Naive thymus-derived CD4-positive, alpha-beta T cell (primary cell): ENCODE measurements around the gene ABHD18. TPM values are rescaled to one million over a fixed set of nuclear protein-coding genes. Genes with fewer than 3 reads are reported as not detected.

ENCODE experiments used
- ATAC-seq: fragments of 150-1000 bp; cut with Tn5 transposase; 2 replicates; pipeline ENCODE4 v1.10.0; 2021; ENCODE audit warnings: mild to moderate bottlenecking, moderate library complexity
- CTCF ChIA-PET: fragments of 350-600 bp; sonication (Branson Sonifier 250); formaldehyde crosslinking; loops from one replicate; lab custom pipeline; 2021; ENCODE audit warnings: antibody characterized with exemption; lab: Charles Lee
- POLR2A ChIA-PET: fragments of 350-600 bp; sonication (Branson Sonifier 250); formaldehyde crosslinking; loops from one replicate; lab custom pipeline; 2021; ENCODE audit warnings: antibody characterized with exemption, inconsistent platforms; lab: Charles Lee
- DNase-seq, 9 donors: peaks; one replicate each; pipeline versions ENCODE4 v3.0.0 to v3.0.0-alpha.2; 2020 to 2022; ENCODE audit warnings: mixed read lengths in 1 of 9
- H3K27ac ChIP-seq: one replicate; pipeline ENCODE4 v1.7.0; 2013; ENCODE audit warnings: mild to moderate bottlenecking, low read depth, low read length, moderate library complexity
- H3K27me3 ChIP-seq, 2 donors: one replicate each; pipeline ENCODE4 v1.7.0; 2013; ENCODE audit warnings: low read length in 2 of 2, mild to moderate bottlenecking in 2 of 2, moderate library complexity in 2 of 2; ENCODE audit not compliant: control insufficient read depth in 2 of 2, insufficient read depth in 2 of 2
- H3K36me3 ChIP-seq, 3 experiments: 1 replicate in 2 of 3; 2 replicates in 1 of 3; pipeline ENCODE4 v1.7.0; 2013; ENCODE audit warnings: low read length in 3 of 3, mild to moderate bottlenecking in 3 of 3, moderate library complexity in 1 of 3; ENCODE audit not compliant: insufficient read depth in 3 of 3, control insufficient read depth in 2 of 3
- H3K4me1 ChIP-seq, 2 donors: one replicate each; pipeline ENCODE4 v1.7.0; 2013; ENCODE audit warnings: low read length in 2 of 2, mild to moderate bottlenecking in 2 of 2, moderate library complexity in 1 of 2; ENCODE audit not compliant: control insufficient read depth in 2 of 2, insufficient read depth in 2 of 2
- H3K4me3 ChIP-seq: 2 replicates; pipeline ENCODE4 v1.7.0; 2013; ENCODE audit warnings: mild to moderate bottlenecking, low read length
- H3K9me3 ChIP-seq, 3 experiments: 1 replicate in 2 of 3; 2 replicates in 1 of 3; pipeline ENCODE4 v1.7.0; 2013; ENCODE audit warnings: low read length in 3 of 3; ENCODE audit not compliant: control insufficient read depth in 2 of 3
- H3K27ac Mint-ChIP-seq, 9 donors: one replicate each; pipeline ENCODE4 v1.8.0; 2020 to 2022; ENCODE audit warnings: mixed read lengths in 9 of 9, mild to moderate bottlenecking in 8 of 9, moderate library complexity in 5 of 9, inconsistent platforms in 2 of 9
- H3K27me3 Mint-ChIP-seq, 5 donors: one replicate each; pipeline ENCODE4 v1.8.0; 2021 to 2022; ENCODE audit warnings: mixed read lengths in 5 of 5, mild to moderate bottlenecking in 1 of 5
- H3K36me3 Mint-ChIP-seq, 5 donors: one replicate each; pipeline ENCODE4 v1.8.0; 2020 to 2022; ENCODE audit warnings: mixed read lengths in 5 of 5, mild to moderate bottlenecking in 3 of 5, inconsistent platforms in 1 of 5
- H3K4me1 Mint-ChIP-seq, 7 donors: one replicate each; pipeline ENCODE4 v1.8.0; 2020 to 2022; ENCODE audit warnings: mixed read lengths in 7 of 7, mild to moderate bottlenecking in 3 of 7, inconsistent platforms in 1 of 7
- H3K4me3 Mint-ChIP-seq, 10 donors: one replicate each; pipeline ENCODE4 v1.8.0; 2020 to 2022; ENCODE audit warnings: mild to moderate bottlenecking in 10 of 10, mixed read lengths in 10 of 10, moderate library complexity in 6 of 10, inconsistent platforms in 2 of 10
- H3K9me3 Mint-ChIP-seq, 11 donors: one replicate each; pipeline ENCODE4 v1.8.0; 2020 to 2022; ENCODE audit warnings: mixed read lengths in 11 of 11, mild to moderate bottlenecking in 4 of 11, inconsistent platforms in 1 of 11, moderate library complexity in 1 of 11
- intact Hi-C, 2 donors: fragments of 100-400 bp; cut with micrococcal nuclease; formaldehyde crosslinking; loops; one replicate each; pipeline ENCODE4 v1.15.1; 2023
- polyA plus RNA-seq, 2 donors: library from polyadenylated mRNA; unstranded; fragments of 300-500 nt; fragmentation: Illumina TruSeq; gene quantifications; one replicate each; pipeline ENCODE4 v1.2.3, GENCODE V29; 2021
- total RNA-seq, 6 experiments: library from RNA in 5 of 6; stranded (reverse) in 5 of 6; gene quantifications; 1 replicate in 5 of 6; 2 replicates in 1 of 6; pipeline ENCODE4 v1.2.3 and lab custom pipeline; 2021 to 2026

Gene ABHD18
- total and polyA plus RNA-seq, 7 experiments from 2014 or later, result 9.8 to 26.6 (median 22.9) TPM

GRCh38 chr4:127975121-127975770, 10.0 kb downstream of the ABHD18 start:
- ChIA-PET POLR2A (no interaction called here), CTCF (interaction anchor here (0.6 kb wide), 1 partner anchor 22 kb away, joined by 4 read pairs; no protein-coding TSS in a partner anchor)
- Mint-ChIP-seq H3K4me1 (peaks cover 4 to 23% (median 14%) of the 10 kb centered on the region in 7 donors), H3K27me3 (no peaks in the 10 kb centered on the region), H3K36me3 (peaks cover 4 to 24% (median 7%) of the 10 kb centered on the region in 5 donors), H3K4me3 (peak overlapping the region in 1 of 10 donors; percentile 10), H3K27ac (no peak overlapping the region), H3K9me3 (no peaks in the 10 kb centered on the region)
- intact Hi-C loops, result no loop called here
- H3K4me1 ChIP-seq, result peaks cover 0 to 3% of the 10 kb centered on the region in 2 donors
- no peaks in the 10 kb centered on the region for H3K27me3 ChIP-seq
- no peak overlapping the region for H3K4me3 ChIP-seq
- ATAC-seq (no peak), DNase-seq (no peak)
- H3K36me3 ChIP-seq, result peaks cover 0 to 17% (median 0%) of the 10 kb centered on the region in 3 experiments
- no peaks in the 10 kb centered on the region for H3K9me3 ChIP-seq
- no peak overlapping the region for H3K27ac ChIP-seq

GRCh38 chr4:127978930-127979329, 13.7 kb downstream of the ABHD18 start:
- Histone ChIP-seq H3K4me1 (peaks cover 0 to 3% of the 10 kb centered on the region in 2 donors), H3K9me3 (no peaks in the 10 kb centered on the region), H3K27ac (no peak overlapping the region), H3K36me3 (peaks cover 0 to 4% (median 0%) of the 10 kb centered on the region in 3 experiments), H3K27me3 (no peaks in the 10 kb centered on the region), H3K4me3 (no peak overlapping the region)
- ChIA-PET POLR2A (no interaction called here), CTCF (no interaction called here)
- H3K27me3 Mint-ChIP-seq, result no peaks in the 10 kb centered on the region
- DNase-seq (no peak), ATAC-seq (no peak)
- peaks cover 4 to 16% (median 4%) of the 10 kb centered on the region in 5 donors for H3K36me3 Mint-ChIP-seq
- H3K4me1 Mint-ChIP-seq, result peaks cover 2 to 11% (median 7%) of the 10 kb centered on the region in 7 donors
- intact Hi-C loops, result no loop called here
- H3K27ac Mint-ChIP-seq, result no peak overlapping the region
- H3K4me3 Mint-ChIP-seq, result no peak overlapping the region
- no peaks in the 10 kb centered on the region for H3K9me3 Mint-ChIP-seq

- H3K9me3 Mint-ChIP-seq, result no peaks in the 10 kb centered on the region
- no peak overlapping the region for H3K27ac Mint-ChIP-seq
- H3K36me3 Mint-ChIP-seq, result peaks cover 0 to 25% (median 10%) of the 10 kb centered on the region in 5 donors
- CTCF ChIA-PET, result no interaction called here
- Histone ChIP-seq H3K27ac (no peak overlapping the region), H3K27me3 (no peaks in the 10 kb centered on the region), H3K4me1 (no peaks in the 10 kb centered on the region), H3K9me3 (no peaks in the 10 kb centered on the region), H3K36me3 (peaks cover 0 to 18% (median 4%) of the 10 kb centered on the region in 3 experiments), H3K4me3 (no peak overlapping the region)
- DNase-seq (no peak), ATAC-seq (no peak)
- H3K27me3 Mint-ChIP-seq, result no peaks in the 10 kb centered on the region
- no peak overlapping the region for H3K4me3 Mint-ChIP-seq
- POLR2A ChIA-PET, result no interaction called here
- intact Hi-C loops, result no loop called here
- peaks cover 0 to 5% (median 2%) of the 10 kb centered on the region in 7 donors for H3K4me1 Mint-ChIP-seq
Observed at GRCh38 chr4:127982445-127982844, 17.2 kb downstream of the ABHD18 start.

GRCh38 chr4:127985989-127986388, 20.8 kb downstream of the ABHD18 start:
- Histone ChIP-seq H3K4me1 (no peaks in the 10 kb centered on the region), H3K9me3 (no peaks in the 10 kb centered on the region), H3K27ac (no peak overlapping the region), H3K36me3 (peaks cover 3 to 28% (median 9%) of the 10 kb centered on the region in 3 experiments), H3K27me3 (no peaks in the 10 kb centered on the region), H3K4me3 (no peak overlapping the region)
- H3K36me3 Mint-ChIP-seq, result peaks cover 0 to 33% (median 23%) of the 10 kb centered on the region in 5 donors
- no peaks in the 10 kb centered on the region for H3K27me3 Mint-ChIP-seq
- H3K9me3 Mint-ChIP-seq, result no peaks in the 10 kb centered on the region
- ChIA-PET POLR2A (no interaction called here), CTCF (no interaction called here)
- no peak for DNase-seq
- peak overlapping the region in 2 of 9 donors; percentile 61 to 80 for H3K27ac Mint-ChIP-seq
- ATAC-seq, result no peak
- no peak overlapping the region for H3K4me3 Mint-ChIP-seq
- peaks cover 0 to 9% (median 0%) of the 10 kb centered on the region in 7 donors for H3K4me1 Mint-ChIP-seq
- intact Hi-C loops, result loop anchor here in 1 of 2 donors (5.0 kb wide), 1 partner anchor 379 kb away; no protein-coding TSS in a partner anchor

- H3K9me3 ChIP-seq, result no peaks in the 10 kb centered on the region
- peaks cover 0 to 45% (median 32%) of the 10 kb centered on the region in 5 donors for H3K36me3 Mint-ChIP-seq
- H3K27me3 ChIP-seq, result no peaks in the 10 kb centered on the region
- ChIA-PET POLR2A (no interaction called here), CTCF (no interaction called here)
- peaks cover 3 to 19% (median 10%) of the 10 kb centered on the region in 7 donors for H3K4me1 Mint-ChIP-seq
- DNase-seq, result no peak
- no peak for ATAC-seq
- peaks cover 3 to 32% (median 9%) of the 10 kb centered on the region in 3 experiments for H3K36me3 ChIP-seq
- no peaks in the 10 kb centered on the region for H3K4me1 ChIP-seq
- no peaks in the 10 kb centered on the region for H3K9me3 Mint-ChIP-seq
- no peak overlapping the region for H3K4me3 Mint-ChIP-seq
- no peak overlapping the region for H3K4me3 ChIP-seq
- H3K27ac Mint-ChIP-seq, result peak overlapping the region in 1 of 9 donors; percentile 3
- intact Hi-C loops, result loop anchor here in 1 of 2 donors (5.0 kb wide), 1 partner anchor 381 kb away; no protein-coding TSS in a partner anchor
- H3K27me3 Mint-ChIP-seq, result no peaks in the 10 kb centered on the region
- H3K27ac ChIP-seq, result no peak overlapping the region
Observed at GRCh38 chr4:127988638-127989037, 23.4 kb downstream of the ABHD18 start.

GRCh38 chr4:127993151-127993550, 27.9 kb downstream of the ABHD18 start:
- intact Hi-C loops, result no loop called here
- POLR2A ChIA-PET, result no interaction called here
- Histone ChIP-seq H3K27me3 (no peaks in the 10 kb centered on the region), H3K36me3 (peaks cover 3 to 21% (median 5%) of the 10 kb centered on the region in 3 experiments), H3K4me1 (no peaks in the 10 kb centered on the region), H3K9me3 (peaks cover 0 to 4% (median 0%) of the 10 kb centered on the region in 3 experiments), H3K4me3 (no peak overlapping the region), H3K27ac (no peak overlapping the region)
- Mint-ChIP-seq H3K36me3 (peaks cover 0 to 63% (median 40%) of the 10 kb centered on the region in 5 donors), H3K9me3 (peaks cover 0 to 15% (median 3%) of the 10 kb centered on the region in 11 donors), H3K27me3 (no peaks in the 10 kb centered on the region), H3K27ac (peak overlapping the region in 1 of 9 donors; percentile 32), H3K4me1 (peaks cover 8 to 21% (median 17%) of the 10 kb centered on the region in 7 donors), H3K4me3 (peak overlapping the region in 2 of 10 donors; percentile 18 to 69)
- DNase-seq (no peak), ATAC-seq (no peak)
- CTCF ChIA-PET, result interaction anchor here (0.5 kb wide), 1 partner anchor 63 kb away, joined by 4 read pairs; no protein-coding TSS in a partner anchor
